IPS-NIHi11 (cell line): ENCODE results near the gene TSGA10.
"Not testable (repeated sequence)": the region's sequence is repeated elsewhere in the genome, so short reads cannot be mapped to it uniquely, and the experiment has no call there.

Experiments used
- DNase-seq: peaks from one replicate; pipeline ENCODE4 v3.0.0; 2012; ENCODE audit warnings: mixed read lengths, low spot score

TSGA10 gene

GRCh38 chr2:99154643-99155536, at the start of gene TSGA10, which contains the start of gene LIPT1:
TSGA10 (minus strand) TSS chr2:99154942; CDS start chr2:99109439, 45,503 bp downstream.
LIPT1 (plus strand) TSS chr2:99154967; CDS start chr2:99161958, 6,991 bp downstream.
- DNase-seq = peak; percentile 95

- DNase-seq = no peak
These were observed 47.4 kb upstream of the TSGA10 start for GRCh38 chr2:99201959-99202678.

GRCh38 chr2:99200076-99200800, 45.5 kb upstream of the TSGA10 start:
- DNase-seq = no peak

GRCh38 chr2:99198103-99198841, 43.5 kb upstream of the TSGA10 start:
- DNase-seq = no peak

GRCh38 chr2:99192364-99192763, 37.6 kb upstream of the TSGA10 start:
- not testable (repeated sequence) for DNase-seq

- no peak for DNase-seq
These were observed 35.8 kb upstream of the TSGA10 start for GRCh38 chr2:99190548-99190947.

GRCh38 chr2:99188357-99188756, 33.6 kb upstream of the TSGA10 start:
- no peak for DNase-seq

GRCh38 chr2:99187011-99187410, 32.3 kb upstream of the TSGA10 start:
- DNase-seq = no peak

GRCh38 chr2:99184811-99185210, 30.1 kb upstream of the TSGA10 start:
- DNase-seq = no peak

GRCh38 chr2:99183025-99183424, 28.3 kb upstream of the TSGA10 start:
- DNase-seq = no peak

- DNase-seq = no peak
These were observed 26.9 kb upstream of the TSGA10 start for GRCh38 chr2:99181624-99182000.

- peak; percentile 85 for DNase-seq
These were observed 26.2 kb upstream of the TSGA10 start, which contains the start of the genes MITD1 and MRPL30 for GRCh38 chr2:99180755-99181623. MITD1 (minus strand) TSS chr2:99181058; CDS start chr2:99180981, 77 bp downstream. MRPL30 (plus strand) TSS chr2:99181184; CDS start chr2:99186204, 5,020 bp downstream.

GRCh38 chr2:99171377-99172140, 16.8 kb upstream of the TSGA10 start:
- no peak for DNase-seq

GRCh38 chr2:99169534-99169933, 14.8 kb upstream of the TSGA10 start:
- no peak for DNase-seq

GRCh38 chr2:99166218-99166617, 11.5 kb upstream of the TSGA10 start:
- no peak for DNase-seq

GRCh38 chr2:99159594-99159993, 4.9 kb upstream of the TSGA10 start:
- DNase-seq = no peak

- DNase-seq = no peak
These were observed 3.9 kb upstream of the TSGA10 start for GRCh38 chr2:99158599-99158998.

GRCh38 chr2:99156891-99157290, 2.1 kb upstream of the TSGA10 start:
- DNase-seq = no peak

GRCh38 chr2:99153921-99154604, 679 bp downstream of the TSGA10 start:
- DNase-seq = no peak
